K562 (cell line): Measurements from ENCODE around the gene EFCAB12. TPM values are rescaled to one million over a fixed set of nuclear protein-coding genes. Genes with fewer than 3 reads are reported as not detected.

ENCODE experiments used
- ELF2 ChIP-seq: fragments of 250-450 bp; sonication (Bioruptor Pico); IDR thresholded peaks from 2 replicates; pipeline ENCODE4 v1.5.0; 2021; ENCODE audit warnings: mild to moderate bottlenecking
- ERF ChIP-seq: fragments of 450-650 bp; formaldehyde crosslinking; IDR thresholded peaks from 2 replicates; pipeline ENCODE4 v1.4.0; 2020; ENCODE audit warnings: mild to moderate bottlenecking, mixed read lengths
- FOXA1 ChIP-seq: fragments of 450-650 bp; IDR thresholded peaks from 2 replicates; pipeline ENCODE4 v1.6.1; 2016; ENCODE audit warnings: mild to moderate bottlenecking, borderline replicate concordance
- KLF16 ChIP-seq: IDR thresholded peaks from 2 replicates; pipeline ENCODE4 v1.6.1; 2016; ENCODE audit warnings: antibody characterized with exemption
- MTA1 ChIP-seq: fragments of 450-650 bp; IDR thresholded peaks from 2 replicates; pipeline ENCODE4 v1.6.1; 2017; ENCODE audit warnings: borderline replicate concordance
- NFXL1 ChIP-seq: fragments of 450-650 bp; formaldehyde crosslinking; IDR thresholded peaks from 2 replicates; pipeline ENCODE4 v1.4.0; 2021; ENCODE audit warnings: mild to moderate bottlenecking
- PRMT5 ChIP-seq: sonication (generic); formaldehyde crosslinking; IDR thresholded peaks from 2 replicates; pipeline ENCODE4 v1.5.0; 2020; ENCODE audit warnings: missing genetic modification reagents
- PYGO2 ChIP-seq: fragments of 450-650 bp; IDR thresholded peaks from 2 replicates; pipeline ENCODE4 v1.6.1; 2016; ENCODE audit warnings: mild to moderate bottlenecking, missing genetic modification characterization, moderate library complexity, missing compliant biosample characterization
- SAP30 ChIP-seq: fragments of 200-600 bp; sonication (generic); IDR thresholded peaks from 2 replicates; pipeline ENCODE4 v1.6.1; 2012; ENCODE audit warnings: borderline replicate concordance, low read depth, mild to moderate bottlenecking, moderate library complexity, low read length, control low read depth, inconsistent platforms; ENCODE audit not compliant: insufficient read depth, poor library complexity, severe bottlenecking
- TAF15 ChIP-seq: fragments of 200-400 bp; formaldehyde crosslinking; IDR thresholded peaks from 2 replicates; pipeline ENCODE4 v1.6.1; 2017; ENCODE audit warnings: mild to moderate bottlenecking, low read depth, low read length, moderate library complexity
- VEZF1 ChIP-seq: fragments of 200-800 bp; sonication (Bioruptor generic); IDR thresholded peaks from 2 replicates; pipeline ENCODE4 v1.6.1; 2017; ENCODE audit warnings: missing genetic modification characterization, missing compliant biosample characterization
- ZNF354B ChIP-seq: fragments of 250-450 bp; sonication (Bioruptor Pico); IDR thresholded peaks from 2 replicates; pipeline ENCODE4 v1.4.0; 2020
- ZNF449 ChIP-seq: fragments of 250-450 bp; sonication (Bioruptor Pico); IDR thresholded peaks from 2 replicates; pipeline ENCODE4 v1.8.0; 2022; ENCODE audit warnings: moderate library complexity, mild to moderate bottlenecking, inconsistent platforms
- ZNF639 ChIP-seq, 2 experiments: fragments of 200-800 bp in 1 of 2; sonication (Bioruptor generic) in 1 of 2; sonication (generic) in 1 of 2; formaldehyde crosslinking in 1 of 2; IDR thresholded peaks in 1 of 2; conservative IDR thresholded peaks in 1 of 2; 2 replicates each; pipeline versions ENCODE4 v1.5.0 to v1.6.1; 2016 to 2020; ENCODE audit warnings: missing compliant biosample characterization in 1 of 2, missing genetic modification characterization in 1 of 2, missing genetic modification reagents in 1 of 2
- ZNF778 ChIP-seq: fragments of 450-650 bp; formaldehyde crosslinking; IDR thresholded peaks from 2 replicates; pipeline ENCODE4 v1.4.0; 2020; ENCODE audit warnings: mild to moderate bottlenecking, moderate library complexity
- polyA plus RNA-seq, 8 experiments: library from polyadenylated mRNA; depleted of rRNA in 4 of 8; stranded (reverse) in 5 of 8; unstranded in 3 of 8; fragments of >200 nt; fragmentation: Nextera tagmentation in 2 of 8; fragmentation: Illumina TruSeq in 1 of 8; extraction: Ambion mirVana in 2 of 8; extraction: Trizol in 1 of 8; gene quantifications; 2 replicates each; pipeline versions ENCODE4 v1.2.1 to v1.2.3, GENCODE V29; 2011 to 2014; ENCODE audit warnings: inconsistent platforms in 1 of 8, missing spikeins in 1 of 8
- total RNA-seq, 7 experiments: library from RNA; depleted of rRNA in 6 of 7; stranded (reverse); fragments of >200 nt in 6 of 7; fragmentation: Illumina TruSeq in 2 of 7; extraction: Trizol in 2 of 7; gene quantifications; 2 replicates each; pipeline versions ENCODE4 v1.2.1 to v1.2.3, GENCODE V29; 2011 to 2021; ENCODE audit warnings: low replicate concordance in 1 of 7

Gene EFCAB12
- total and polyA plus RNA-seq, 9 of the 15 experiments (the other 6 are each of a cell fraction or from before 2014, with no cell fraction given), result 0.08 to 0.95 (median 0.56) TPM; not detected in 1

GRCh38 chr3:129448186-129448895, 19.9 kb upstream of the EFCAB12 start (continued):
- no peak for TF ChIP-seq SAP30
- TF ChIP-seq NFXL1 (CRISPR knock-in tag), result no peak
- no peak for TF ChIP-seq PRMT5 (CRISPR knock-in tag)
- TF ChIP-seq ZNF354B (CRISPR knock-in tag), result no peak
- TF ChIP-seq PYGO2 (tag), result peak; percentile 52; the same call in 1 of the 2 replicates
- TF ChIP-seq VEZF1 (CRISPR knock-in tag), result 0 out of 2 replicates have a peak, but pooled peaks have one; percentile 22
- no peak for TF ChIP-seq ERF (CRISPR knock-in tag)
- 0 out of 4 replicates have a peak, but pooled peaks of 1 of the 2 experiments have one; percentile 29 for TF ChIP-seq ZNF639 (CRISPR knock-in tag; conservative IDR thresholded peaks at IDR 0.05 in 1 of 2, IDR thresholded peaks at IDR 0.05 in 1 of 2)
- TF ChIP-seq MTA1, result no peak
- no peak for TF ChIP-seq TAF15
- TF ChIP-seq KLF16, result no peak
- TF ChIP-seq ELF2 (CRISPR knock-in tag), result no peak
- TF ChIP-seq ZNF449 (CRISPR knock-in tag), result no peak
- no peak for TF ChIP-seq FOXA1
- no peak for TF ChIP-seq ZNF778 (CRISPR knock-in tag)
